ENCODE measurements around the gene SCN8A.

The SCN8A gene

DNA sequence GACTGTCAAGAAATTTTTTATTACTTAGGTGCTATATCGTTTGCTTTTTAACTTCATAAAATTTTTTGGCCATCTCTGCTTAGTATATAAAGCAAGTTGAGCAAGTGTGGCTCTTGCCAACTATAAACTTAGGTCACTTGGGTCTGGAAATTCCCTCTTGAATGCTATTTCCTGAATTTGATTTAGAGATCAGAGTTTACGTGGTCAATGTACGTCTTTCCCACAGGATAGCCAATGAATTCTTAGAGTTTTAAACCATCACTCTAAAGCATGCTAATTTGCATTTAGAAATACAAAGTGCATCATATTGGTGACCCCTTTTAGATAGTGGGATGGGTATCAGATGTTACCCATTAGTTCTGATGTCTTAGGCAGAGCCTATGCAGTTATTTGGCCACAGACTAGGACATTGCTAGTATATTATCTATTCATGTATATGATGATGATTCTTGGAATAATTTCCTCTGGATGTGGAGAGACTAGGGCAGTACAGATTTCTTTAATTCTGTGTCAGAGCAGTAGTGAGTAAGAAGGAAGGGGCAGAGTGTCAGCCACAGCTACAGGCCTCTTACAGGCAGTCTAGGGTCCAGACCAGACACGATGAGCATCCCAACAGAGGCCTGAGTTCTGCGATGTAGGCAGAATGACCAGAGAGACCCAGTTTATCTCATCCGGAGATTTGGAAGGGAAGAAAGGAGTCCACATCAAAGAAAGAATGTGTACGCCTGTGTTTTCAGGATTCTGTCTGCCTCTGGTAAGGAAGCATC, 30.3 kb downstream of the SCN8A start:
- no peak overlapping the region for H3K27ac ChIP-seq (ENCODE audit: insufficient read depth in 1 of 2, low read depth in 1 of 2, low read length in 2 of 2, poor library complexity in 1 of 2, severe bottlenecking in 2 of 2)
- no peak for DNase-seq
- peaks cover 0 to 7% (median 0%) of the 10 kb centered on the region in 5 experiments for H3K9me3 ChIP-seq (ENCODE audit: control extremely low read depth in 1 of 5, control insufficient read depth in 4 of 5, insufficient read depth in 2 of 5, low read depth in 1 of 5, low read length in 4 of 5)
- CTCF ChIA-PET, result interaction anchor here (1.4 kb wide), 1 partner anchor 58 kb away, joined by 3 read pairs; no protein-coding TSS in a partner anchor
- 90% methylated on average over 4 of the region's 7 CpGs for WGBS (ENCODE audit: insufficient coverage)
- H3K4me3 ChIP-seq (ENCODE audit: control insufficient read depth in 1 of 7, extremely low read depth in 1 of 7, insufficient read depth in 4 of 7, low read depth in 2 of 7, low read length in 6 of 7), result no peak overlapping the region
- H3K4me1 ChIP-seq (ENCODE audit: control extremely low read depth in 1 of 4, control insufficient read depth in 4 of 4, insufficient read depth in 4 of 4, low read length in 3 of 4), result no peaks in the 10 kb centered on the region
- no peaks in the 10 kb centered on the region for H3K36me3 ChIP-seq (ENCODE audit: control insufficient read depth in 4 of 4, insufficient read depth in 4 of 4, low read length in 3 of 4)
- peaks cover 0 to 3% (median 0%) of the 10 kb centered on the region in 5 experiments for H3K27me3 ChIP-seq (replicated peaks in 2 of 5; ENCODE audit: control insufficient read depth in 4 of 5, insufficient read depth in 5 of 5, low read length in 4 of 5)
- POLR2A ChIA-PET, result no interaction called here

DNA sequence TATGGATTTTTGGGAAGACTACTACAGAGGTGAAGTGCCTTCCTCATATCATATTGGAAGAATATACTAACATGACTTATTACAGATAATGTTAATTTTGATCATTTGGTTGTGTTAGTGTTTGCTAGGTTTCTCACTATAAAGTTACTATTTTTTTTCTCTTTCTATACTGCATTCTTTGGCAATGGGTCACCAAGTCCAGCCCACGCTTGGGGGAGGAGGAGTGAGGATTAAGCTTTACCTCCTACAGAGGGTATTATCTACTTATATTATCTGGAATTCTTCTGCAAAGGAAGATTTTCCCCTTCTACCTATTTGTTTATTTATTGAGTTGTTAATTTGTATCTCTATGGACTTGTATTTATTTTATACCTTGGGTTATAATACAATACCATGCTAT, 31.5 kb downstream of the SCN8A start:
- POLR2A ChIA-PET, result no interaction called here
- Histone ChIP-seq H3K36me3 (ENCODE audit: control insufficient read depth in 4 of 4, insufficient read depth in 4 of 4, low read length in 3 of 4) (no peaks in the 10 kb centered on the region), H3K4me3 (ENCODE audit: control insufficient read depth in 1 of 7, extremely low read depth in 1 of 7, insufficient read depth in 4 of 7, low read depth in 2 of 7, low read length in 6 of 7) (no peak overlapping the region), H3K27ac (ENCODE audit: insufficient read depth in 1 of 2, low read depth in 1 of 2, low read length in 2 of 2, poor library complexity in 1 of 2, severe bottlenecking in 2 of 2) (no peak overlapping the region), H3K27me3 (replicated peaks in 2 of 5; ENCODE audit: control insufficient read depth in 4 of 5, insufficient read depth in 5 of 5, low read length in 4 of 5) (peaks cover 0 to 3% (median 0%) of the 10 kb centered on the region in 5 experiments), H3K9me3 (ENCODE audit: control extremely low read depth in 1 of 5, control insufficient read depth in 4 of 5, insufficient read depth in 2 of 5, low read depth in 1 of 5, low read length in 4 of 5) (peaks cover 0 to 3% (median 0%) of the 10 kb centered on the region in 5 experiments), H3K4me1 (ENCODE audit: control extremely low read depth in 1 of 4, control insufficient read depth in 4 of 4, insufficient read depth in 4 of 4, low read length in 3 of 4) (no peaks in the 10 kb centered on the region)
- no CpG with 5 or more reads among the region's 1 CpG for WGBS (ENCODE audit: insufficient coverage)
- DNase-seq, result no peak
- CTCF ChIA-PET, result no interaction called here

DNA sequence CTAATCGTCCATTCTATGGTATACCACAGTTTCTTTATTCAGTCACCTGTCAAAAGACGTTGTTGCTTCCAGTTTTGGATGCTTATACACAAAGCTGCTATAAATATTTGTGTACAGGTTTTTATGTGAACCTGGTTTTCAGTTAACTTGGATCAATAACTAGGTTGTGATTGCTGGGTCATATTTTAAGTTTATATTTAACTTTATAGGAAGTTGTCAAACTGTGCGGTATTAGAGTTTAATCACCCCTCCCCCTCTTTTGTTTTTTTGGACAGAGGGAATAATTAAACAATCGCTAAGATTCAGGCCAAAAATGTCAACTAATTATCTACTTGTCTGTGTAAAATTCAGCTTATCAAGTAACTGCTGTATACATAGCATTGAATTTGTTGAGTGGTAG, 34.3 kb downstream of the SCN8A start:
- no peak overlapping the region for H3K27ac ChIP-seq (ENCODE audit: insufficient read depth in 1 of 2, low read depth in 1 of 2, low read length in 2 of 2, poor library complexity in 1 of 2, severe bottlenecking in 2 of 2)
- no peaks in the 10 kb centered on the region for H3K36me3 ChIP-seq (ENCODE audit: control insufficient read depth in 4 of 4, insufficient read depth in 4 of 4, low read length in 3 of 4)
- H3K4me1 ChIP-seq (ENCODE audit: control extremely low read depth in 1 of 4, control insufficient read depth in 4 of 4, insufficient read depth in 4 of 4, low read length in 3 of 4), result no peaks in the 10 kb centered on the region
- ChIA-PET POLR2A (no interaction called here), CTCF (no interaction called here)
- no peak overlapping the region for H3K4me3 ChIP-seq (ENCODE audit: control insufficient read depth in 1 of 7, extremely low read depth in 1 of 7, insufficient read depth in 4 of 7, low read depth in 2 of 7, low read length in 6 of 7)
- no peaks in the 10 kb centered on the region for H3K27me3 ChIP-seq (replicated peaks in 2 of 5; ENCODE audit: control insufficient read depth in 4 of 5, insufficient read depth in 5 of 5, low read length in 4 of 5)
- no peak for DNase-seq
- WGBS (ENCODE audit: insufficient coverage), result no CpG with 5 or more reads among the region's 4 CpGs
- no peaks in the 10 kb centered on the region for H3K9me3 ChIP-seq (ENCODE audit: control extremely low read depth in 1 of 5, control insufficient read depth in 4 of 5, insufficient read depth in 2 of 5, low read depth in 1 of 5, low read length in 4 of 5)

DNA sequence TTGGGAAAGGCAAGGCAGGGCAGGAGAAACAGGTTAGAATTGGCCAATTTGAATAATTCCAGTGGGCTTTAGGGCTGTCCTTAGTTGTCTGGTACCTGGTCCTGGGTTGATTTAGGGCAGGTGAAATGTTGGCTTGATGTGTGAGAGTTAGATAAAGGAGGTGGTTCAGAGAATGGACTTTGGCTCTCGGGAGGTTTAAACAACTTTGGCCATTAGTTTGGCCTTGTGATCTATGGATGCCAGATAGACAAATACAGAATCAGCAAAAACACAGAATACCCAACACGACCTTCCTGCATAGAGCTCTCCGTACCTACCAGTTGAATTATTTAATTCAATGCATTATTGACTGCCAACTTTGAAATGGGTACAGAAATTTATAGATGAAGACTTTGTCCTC, 35.1 kb downstream of the SCN8A start:
- CTCF ChIA-PET, result no interaction called here

DNA sequence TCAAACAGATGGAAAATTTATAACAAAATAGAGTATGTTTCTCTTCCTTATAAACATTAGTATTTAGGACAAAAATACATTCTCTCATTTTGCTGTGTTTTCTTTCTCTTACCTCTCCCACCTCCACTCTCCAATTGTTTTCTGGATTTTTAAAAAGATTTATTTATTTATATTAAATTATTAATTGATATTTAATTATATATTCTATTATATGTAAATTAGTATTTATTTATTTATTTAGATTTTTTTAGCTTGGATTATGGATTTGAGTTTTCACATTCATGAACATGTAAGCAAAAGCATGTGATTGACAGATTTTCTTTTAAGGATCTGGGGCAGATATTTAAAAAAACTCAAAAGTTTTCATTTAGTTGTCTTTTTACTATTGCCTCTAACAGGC, 35.6 kb downstream of the SCN8A start:
- Histone ChIP-seq H3K4me1 (ENCODE audit: control extremely low read depth in 1 of 4, control insufficient read depth in 4 of 4, insufficient read depth in 4 of 4, low read length in 3 of 4) (no peaks in the 10 kb centered on the region), H3K27ac (ENCODE audit: insufficient read depth in 1 of 2, low read depth in 1 of 2, low read length in 2 of 2, poor library complexity in 1 of 2, severe bottlenecking in 2 of 2) (no peak overlapping the region), H3K9me3 (ENCODE audit: control extremely low read depth in 1 of 5, control insufficient read depth in 4 of 5, insufficient read depth in 2 of 5, low read depth in 1 of 5, low read length in 4 of 5) (no peaks in the 10 kb centered on the region), H3K27me3 (replicated peaks in 2 of 5; ENCODE audit: control insufficient read depth in 4 of 5, insufficient read depth in 5 of 5, low read length in 4 of 5) (no peaks in the 10 kb centered on the region), H3K4me3 (ENCODE audit: control insufficient read depth in 1 of 7, extremely low read depth in 1 of 7, insufficient read depth in 4 of 7, low read depth in 2 of 7, low read length in 6 of 7) (no peak overlapping the region), H3K36me3 (ENCODE audit: control insufficient read depth in 4 of 4, insufficient read depth in 4 of 4, low read length in 3 of 4) (no peaks in the 10 kb centered on the region)
- CTCF ChIA-PET, result no interaction called here
- DNase-seq, result no peak
- POLR2A ChIA-PET, result no interaction called here

More for the DNA sequence above, 35.1 kb downstream of the SCN8A start:
- Histone ChIP-seq H3K4me1 (ENCODE audit: control extremely low read depth in 1 of 4, control insufficient read depth in 4 of 4, insufficient read depth in 4 of 4, low read length in 3 of 4) (no peaks in the 10 kb centered on the region), H3K36me3 (ENCODE audit: control insufficient read depth in 4 of 4, insufficient read depth in 4 of 4, low read length in 3 of 4) (no peaks in the 10 kb centered on the region), H3K9me3 (ENCODE audit: control extremely low read depth in 1 of 5, control insufficient read depth in 4 of 5, insufficient read depth in 2 of 5, low read depth in 1 of 5, low read length in 4 of 5) (no peaks in the 10 kb centered on the region), H3K27ac (ENCODE audit: insufficient read depth in 1 of 2, low read depth in 1 of 2, low read length in 2 of 2, poor library complexity in 1 of 2, severe bottlenecking in 2 of 2) (no peak overlapping the region), H3K4me3 (ENCODE audit: control insufficient read depth in 1 of 7, extremely low read depth in 1 of 7, insufficient read depth in 4 of 7, low read depth in 2 of 7, low read length in 6 of 7) (no peak overlapping the region), H3K27me3 (replicated peaks in 2 of 5; ENCODE audit: control insufficient read depth in 4 of 5, insufficient read depth in 5 of 5, low read length in 4 of 5) (no peaks in the 10 kb centered on the region)
- WGBS (ENCODE audit: insufficient coverage), result no CpG with 5 or more reads among the region's 3 CpGs
- POLR2A ChIA-PET, result no interaction called here
- DNase-seq, result no peak

DNA sequence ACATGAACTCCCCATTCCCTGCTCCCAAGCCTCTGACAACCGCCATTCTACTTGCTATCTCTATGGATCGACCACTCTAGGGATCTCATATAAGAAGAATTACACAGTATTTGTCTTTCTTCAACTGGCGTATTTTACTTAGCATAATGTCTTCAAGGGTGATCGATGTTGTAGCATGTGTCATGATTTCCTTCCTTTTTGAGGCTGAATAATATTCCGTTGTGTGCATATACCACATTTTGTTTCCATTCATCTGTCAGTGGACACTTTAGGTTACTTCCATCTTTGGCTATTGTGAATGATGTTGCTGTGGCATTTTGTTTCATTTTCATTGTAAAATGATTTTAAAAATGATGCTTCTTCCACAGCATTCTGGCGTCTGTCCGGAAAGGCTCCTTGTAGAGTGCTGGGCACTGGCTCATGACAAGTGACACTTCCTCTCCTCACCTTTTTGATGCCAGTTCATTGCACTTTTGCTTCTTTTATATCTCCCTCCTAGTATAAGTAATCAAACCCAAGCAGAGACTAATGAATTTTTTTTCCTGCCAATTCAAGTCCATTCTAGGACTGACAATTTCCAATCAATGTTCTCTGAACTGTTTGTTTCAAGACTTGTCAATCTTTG, 39.3 kb downstream of the SCN8A start:
- Histone ChIP-seq H3K4me1 (ENCODE audit: control extremely low read depth in 1 of 4, control insufficient read depth in 4 of 4, insufficient read depth in 4 of 4, low read length in 3 of 4) (no peaks in the 10 kb centered on the region), H3K27ac (ENCODE audit: insufficient read depth in 1 of 2, low read depth in 1 of 2, low read length in 2 of 2, poor library complexity in 1 of 2, severe bottlenecking in 2 of 2) (no peak overlapping the region), H3K27me3 (replicated peaks in 2 of 5; ENCODE audit: control insufficient read depth in 4 of 5, insufficient read depth in 5 of 5, low read length in 4 of 5) (no peaks in the 10 kb centered on the region), H3K36me3 (ENCODE audit: control insufficient read depth in 4 of 4, insufficient read depth in 4 of 4, low read length in 3 of 4) (no peaks in the 10 kb centered on the region), H3K4me3 (ENCODE audit: control insufficient read depth in 1 of 7, extremely low read depth in 1 of 7, insufficient read depth in 4 of 7, low read depth in 2 of 7, low read length in 6 of 7) (no peak overlapping the region), H3K9me3 (ENCODE audit: control extremely low read depth in 1 of 5, control insufficient read depth in 4 of 5, insufficient read depth in 2 of 5, low read depth in 1 of 5, low read length in 4 of 5) (no peaks in the 10 kb centered on the region)
- DNase-seq, result no peak
- CTCF ChIA-PET, result no interaction called here
- POLR2A ChIA-PET, result no interaction called here
- WGBS (ENCODE audit: insufficient coverage), result 100% methylated on average over 2 of the region's 7 CpGs

DNA sequence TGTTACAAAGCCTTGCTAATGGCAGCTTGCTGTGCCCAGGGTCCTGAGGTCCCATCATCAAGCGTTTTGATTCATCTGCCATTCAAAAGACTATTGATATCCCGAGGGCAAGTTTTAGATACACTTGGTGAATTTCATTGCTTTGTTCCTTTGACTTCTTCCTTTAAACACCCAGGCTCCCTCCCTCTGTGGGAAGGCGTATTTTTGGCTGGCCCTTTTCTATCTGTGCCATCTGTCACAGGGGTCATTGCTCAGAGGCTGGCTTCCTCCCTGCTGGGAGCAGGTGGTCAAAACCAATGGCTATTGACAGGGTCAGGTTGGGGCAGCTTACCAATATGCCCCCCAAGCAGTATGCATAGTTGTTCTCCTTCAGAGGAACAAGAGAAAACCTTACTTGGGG, 40.0 kb downstream of the SCN8A start:
- Histone ChIP-seq H3K4me3 (ENCODE audit: control insufficient read depth in 1 of 7, extremely low read depth in 1 of 7, insufficient read depth in 4 of 7, low read depth in 2 of 7, low read length in 6 of 7) (no peak overlapping the region), H3K27me3 (replicated peaks in 2 of 5; ENCODE audit: control insufficient read depth in 4 of 5, insufficient read depth in 5 of 5, low read length in 4 of 5) (no peaks in the 10 kb centered on the region), H3K36me3 (ENCODE audit: control insufficient read depth in 4 of 4, insufficient read depth in 4 of 4, low read length in 3 of 4) (no peaks in the 10 kb centered on the region), H3K27ac (ENCODE audit: insufficient read depth in 1 of 2, low read depth in 1 of 2, low read length in 2 of 2, poor library complexity in 1 of 2, severe bottlenecking in 2 of 2) (no peak overlapping the region), H3K4me1 (ENCODE audit: control extremely low read depth in 1 of 4, control insufficient read depth in 4 of 4, insufficient read depth in 4 of 4, low read length in 3 of 4) (no peaks in the 10 kb centered on the region), H3K9me3 (ENCODE audit: control extremely low read depth in 1 of 5, control insufficient read depth in 4 of 5, insufficient read depth in 2 of 5, low read depth in 1 of 5, low read length in 4 of 5) (no peaks in the 10 kb centered on the region)
- ChIA-PET CTCF (no interaction called here), POLR2A (no interaction called here)
- no peak for DNase-seq
- WGBS (ENCODE audit: insufficient coverage), result 94% methylated on average over 3 of the region's 3 CpGs

Measured in common myeloid progenitor, CD34-positive (primary cell).